DMS53 treated with DMSO at 0.1 percent for 48 hours (cell line): ENCODE results near the gene MYO1D.

Source experiments
- DNase-seq: peaks from one replicate; lab custom pipeline; 2025; ENCODE audit not compliant: unreplicated experiment; lab: John Stamatoyannopoulos, UW

MYO1D gene

DNA sequence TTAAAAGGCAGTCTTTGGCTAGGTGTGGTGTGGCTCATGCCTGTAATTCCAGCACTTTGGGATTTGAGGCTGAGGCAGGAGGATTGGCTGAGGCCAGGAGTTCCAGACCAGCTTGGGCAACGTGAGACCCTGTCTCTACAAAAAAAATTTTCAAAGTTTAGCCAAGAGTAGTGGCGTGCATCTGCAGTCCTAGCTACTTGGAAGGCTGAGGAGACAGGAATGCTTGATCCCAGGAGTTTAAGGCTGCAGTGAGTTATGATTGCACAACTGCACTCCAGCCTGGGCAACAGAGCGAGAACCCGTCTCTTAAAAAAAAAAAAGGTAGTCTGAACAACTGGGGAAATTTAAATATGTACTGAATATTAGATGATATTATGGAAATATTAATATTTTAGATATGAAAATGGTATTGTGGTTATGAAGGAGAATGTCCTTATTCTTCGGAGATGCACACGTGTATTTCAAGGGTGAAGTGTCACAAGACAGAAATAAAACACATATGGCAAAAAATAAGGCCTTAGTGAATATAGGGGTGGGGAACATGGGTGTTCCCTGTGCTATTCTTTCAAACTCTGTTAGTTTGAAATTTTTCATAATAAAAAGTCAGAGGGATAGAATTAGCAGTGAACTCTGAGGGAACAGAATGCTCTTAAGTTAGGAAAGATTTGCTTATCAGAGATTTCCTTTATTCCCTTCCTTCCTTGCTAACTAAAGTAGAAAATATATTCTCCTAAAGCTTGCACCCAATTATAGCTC is 245.4 kb downstream of the MYO1D start:
- no peak for DNase-seq

DNA sequence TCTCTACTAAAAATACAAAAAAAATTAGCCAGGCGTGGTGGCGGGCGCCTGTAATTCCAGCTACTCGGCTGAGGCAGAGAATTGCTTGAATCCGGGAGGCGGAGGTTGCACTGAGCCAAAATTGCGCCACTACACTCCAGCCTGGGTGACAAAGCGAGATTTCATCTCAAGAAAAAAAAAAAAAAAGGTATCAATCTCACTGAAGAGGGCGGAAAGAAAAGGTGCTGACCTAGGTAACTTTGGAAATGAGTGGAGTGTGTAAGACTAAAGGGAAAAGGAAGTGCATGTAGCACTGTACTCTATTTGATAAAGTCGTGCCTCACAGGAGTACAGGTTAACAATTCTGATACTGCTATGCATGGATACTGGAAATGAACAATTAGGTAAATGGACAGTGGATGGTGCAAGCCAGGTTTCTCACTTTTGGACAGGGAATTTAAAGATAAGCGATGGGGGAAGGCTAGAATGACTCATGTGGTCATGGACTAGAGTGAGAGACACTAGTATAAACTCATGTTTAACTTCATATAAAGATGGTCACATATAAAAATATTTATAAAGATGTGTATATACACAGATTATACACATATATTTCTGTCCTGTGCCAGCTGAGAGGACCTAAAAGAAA is 247.2 kb downstream of the MYO1D start:
- DNase-seq = no peak

DNA sequence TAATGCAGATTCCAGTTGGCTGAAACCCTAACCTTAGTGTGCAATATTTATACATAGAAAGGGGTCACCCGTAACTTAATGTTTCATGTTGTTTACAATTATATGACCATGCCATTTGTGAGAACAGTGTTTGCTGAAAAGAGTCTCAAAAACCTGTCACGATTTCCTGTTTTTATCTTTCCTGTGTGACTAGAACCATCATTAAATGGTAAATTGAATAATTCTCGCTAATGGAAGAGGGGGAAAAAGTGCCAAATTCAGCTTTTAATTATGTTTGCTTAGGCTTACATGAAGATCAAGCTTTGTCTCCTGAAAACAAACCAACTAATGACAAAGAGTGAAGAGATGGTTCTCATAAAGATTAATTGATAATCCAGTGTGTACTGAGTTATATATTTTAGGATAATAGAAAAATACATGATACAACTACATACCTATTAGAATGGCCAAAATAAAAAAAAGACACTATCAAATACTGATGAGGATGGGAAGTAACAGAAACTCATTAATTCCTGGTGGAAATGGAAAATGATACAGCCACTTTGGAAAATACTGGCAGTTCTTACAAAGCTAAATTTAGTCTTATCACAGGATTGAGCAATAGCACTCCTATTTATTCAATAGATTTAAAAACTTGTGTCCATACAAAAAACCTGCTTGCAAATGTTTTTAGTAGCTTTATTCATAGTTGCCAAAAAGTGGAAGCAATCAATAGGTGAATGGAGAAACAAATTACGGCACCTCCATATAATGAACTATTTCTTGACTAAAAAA is 248.5 kb downstream of the MYO1D start:
- DNase-seq = no peak

DNA sequence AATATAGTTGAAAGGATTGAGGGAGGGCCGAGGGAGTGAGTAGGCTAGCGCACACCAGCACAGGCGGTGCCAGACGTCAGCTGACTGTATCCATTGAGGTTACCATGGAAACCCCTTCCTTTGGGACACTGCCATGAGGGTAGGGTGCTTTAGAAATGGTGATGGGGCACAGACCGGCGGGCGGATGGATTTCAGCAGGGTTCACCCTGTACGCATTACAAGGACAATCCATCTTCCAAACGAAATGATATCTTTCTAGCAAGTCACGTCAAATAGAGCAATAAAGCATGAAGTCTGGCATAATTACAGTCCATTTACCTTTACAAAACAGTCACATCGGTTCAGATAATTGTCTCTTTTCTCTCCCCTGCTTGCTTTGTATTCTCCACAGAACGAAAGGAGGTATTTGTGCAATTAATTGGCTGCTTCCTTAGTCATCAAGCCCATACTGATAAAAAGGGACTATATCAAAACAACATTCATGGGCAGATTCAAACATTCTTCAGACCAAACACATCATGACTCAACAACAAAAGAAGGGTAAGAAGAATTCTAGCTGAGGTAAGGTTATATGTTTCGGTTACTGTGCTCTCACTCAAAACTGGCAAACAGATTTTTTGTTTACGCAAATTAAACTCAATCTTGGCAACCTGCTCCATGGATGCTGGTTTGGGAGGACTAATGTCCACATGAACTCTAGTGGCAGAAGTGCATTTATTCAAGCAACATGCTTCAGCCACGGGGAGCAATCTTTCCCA is 249.5 kb downstream of the MYO1D start:
- no peak for DNase-seq

DNA sequence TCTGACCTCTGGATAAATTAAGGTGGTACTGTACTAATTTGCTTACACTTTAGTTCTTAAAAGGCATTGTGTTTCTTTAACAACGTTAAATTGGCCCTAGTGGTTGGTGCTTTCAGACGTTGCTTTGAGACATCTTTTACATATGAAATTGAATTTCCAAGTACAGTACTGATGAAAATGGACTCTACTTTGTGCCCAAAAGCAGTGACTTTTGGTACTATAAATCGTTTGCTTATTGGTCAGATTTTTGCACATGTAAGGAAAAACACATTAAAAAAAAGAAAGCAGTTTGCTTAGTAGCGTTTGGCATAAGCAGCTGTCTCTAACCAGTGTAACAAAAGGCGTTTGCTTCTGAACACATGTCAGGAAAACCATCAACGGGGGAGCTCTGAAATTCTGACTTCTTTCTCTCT is 250.5 kb downstream of the MYO1D start:
- DNase-seq = no peak

DNA sequence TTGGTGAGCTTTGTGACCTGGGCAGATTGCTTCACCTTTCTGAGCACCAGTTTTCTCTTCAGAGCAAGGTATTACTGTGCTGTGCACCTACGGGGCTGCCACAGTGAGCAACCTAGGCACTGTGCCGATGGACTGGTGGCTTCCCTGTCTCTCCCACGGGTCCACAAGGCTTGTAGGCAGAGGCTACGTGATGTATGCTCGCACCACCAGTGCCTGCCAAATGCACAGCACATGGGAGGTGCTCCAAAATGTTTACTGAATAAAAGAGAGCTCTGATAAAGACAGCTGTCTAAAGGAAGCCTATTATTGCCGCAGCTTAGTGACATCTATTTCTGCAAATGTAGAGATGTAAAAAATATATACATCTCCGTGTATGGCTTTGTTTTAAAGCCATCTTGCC is 251.0 kb downstream of the MYO1D start:
- DNase-seq = no peak

- DNase-seq = no peak
These were observed 253.7 kb downstream of the MYO1D start for GRCh38 chr17:32623196-32623595.

GRCh38 chr17:32622540-32622939 is 254.4 kb downstream of the MYO1D start:
- DNase-seq = no peak

- DNase-seq = no peak
These were observed 255.2 kb downstream of the MYO1D start for GRCh38 chr17:32621612-32622312.

DNA sequence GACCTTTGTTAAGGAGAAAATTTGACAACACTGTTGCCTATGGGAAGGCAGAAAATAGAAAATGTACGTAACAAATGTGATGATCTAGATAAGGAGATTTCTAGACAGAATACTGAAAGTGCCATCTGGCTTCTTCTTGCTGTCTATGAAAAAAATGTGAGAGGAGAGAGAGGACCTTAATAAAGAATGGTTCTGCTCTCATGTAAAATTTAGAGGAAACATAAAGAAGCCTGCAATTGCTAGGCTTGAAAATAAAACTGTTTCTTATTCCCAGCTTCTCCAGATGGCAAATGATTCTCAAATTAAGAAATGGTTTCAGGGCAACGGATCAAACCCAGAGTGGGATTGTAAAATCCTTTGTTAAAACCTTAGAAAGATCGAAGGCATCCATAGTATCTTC is 261.6 kb downstream of the MYO1D start:
- DNase-seq = no peak

DNA sequence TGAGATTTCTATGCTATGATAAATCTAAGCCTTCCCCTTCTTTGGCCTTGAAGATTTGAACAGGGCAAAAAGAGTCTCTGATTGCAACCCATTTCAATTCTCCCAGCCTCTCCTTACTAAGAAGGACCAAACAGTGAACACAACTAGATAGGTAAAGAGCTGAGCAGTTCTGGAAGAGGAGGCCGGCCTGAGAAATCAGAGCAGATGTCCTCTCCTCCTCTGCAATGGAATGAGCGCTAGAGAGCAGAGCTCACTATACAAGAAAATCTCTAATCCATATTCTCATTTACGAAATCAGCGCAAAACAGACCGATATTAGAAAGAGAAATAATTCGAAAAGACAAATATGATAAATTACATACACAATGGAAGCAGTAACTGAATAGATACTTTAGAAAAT is 266.0 kb downstream of the MYO1D start:
- DNase-seq = no peak

DNA sequence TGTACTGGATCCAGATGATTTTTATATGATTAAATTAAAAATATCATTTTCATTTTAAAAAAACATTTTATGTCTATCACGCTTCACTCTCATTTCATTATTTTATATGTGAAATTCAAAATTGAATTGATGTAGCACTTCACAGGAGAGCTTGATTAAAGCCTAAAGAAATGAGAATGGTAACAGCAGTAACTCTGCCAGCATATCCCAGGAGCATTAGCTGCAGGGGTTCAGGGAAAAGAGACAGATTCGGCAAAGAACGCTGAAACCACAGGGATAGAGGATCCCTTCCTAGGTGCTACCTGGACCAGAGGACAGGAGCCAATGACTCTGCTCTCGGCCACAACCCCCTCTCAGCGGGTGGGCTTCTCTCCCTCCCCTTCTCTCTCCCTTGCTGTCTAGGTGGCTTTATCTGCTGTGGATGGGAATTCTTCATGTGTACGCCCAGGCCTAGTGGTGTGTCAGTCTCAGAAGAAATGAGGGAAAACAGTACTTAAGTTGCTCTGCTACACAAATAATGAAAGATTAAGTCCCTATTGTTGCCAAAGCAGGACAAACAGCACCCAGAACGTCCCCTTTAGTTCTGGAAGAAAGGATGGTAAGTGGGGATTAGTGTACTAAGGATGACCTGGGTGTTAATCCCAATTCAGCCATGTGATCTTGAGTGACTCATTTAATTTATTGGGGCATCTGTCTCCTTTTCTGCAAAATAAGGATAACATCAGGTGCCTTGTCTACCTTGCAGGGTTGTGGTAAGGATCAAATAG is 266.9 kb downstream of the MYO1D start:
- no peak for DNase-seq

GRCh38 chr17:32609085-32609484 is 267.8 kb downstream of the MYO1D start:
- no peak for DNase-seq

- DNase-seq = no peak
These were observed 268.7 kb downstream of the MYO1D start for GRCh38 chr17:32608267-32608666.

- no peak for DNase-seq
These were observed 272.0 kb downstream of the MYO1D start for GRCh38 chr17:32604966-32605365.

DNA sequence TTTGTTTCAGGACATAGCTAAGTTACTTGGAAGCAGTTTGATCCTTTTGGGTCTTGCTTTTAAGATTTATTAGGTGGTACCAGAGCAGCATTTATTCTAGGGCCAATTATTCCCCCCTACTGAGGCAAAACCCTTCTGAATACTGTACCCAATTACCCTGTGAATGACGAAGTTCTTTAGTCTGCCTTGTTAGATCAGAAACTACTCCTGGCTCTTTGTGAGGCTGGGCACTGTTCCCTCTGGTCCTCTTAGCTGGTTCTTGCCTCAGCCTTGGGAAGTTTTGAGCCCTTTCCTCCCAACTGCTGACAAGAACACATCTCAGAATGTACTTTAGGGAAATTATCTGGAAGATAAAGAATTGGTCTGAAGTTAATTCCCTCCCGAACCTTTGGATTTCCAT is 274.5 kb downstream of the MYO1D start:
- DNase-seq = no peak

- no peak for DNase-seq
These were observed 275.1 kb downstream of the MYO1D start for GRCh38 chr17:32601866-32602265.

DNA sequence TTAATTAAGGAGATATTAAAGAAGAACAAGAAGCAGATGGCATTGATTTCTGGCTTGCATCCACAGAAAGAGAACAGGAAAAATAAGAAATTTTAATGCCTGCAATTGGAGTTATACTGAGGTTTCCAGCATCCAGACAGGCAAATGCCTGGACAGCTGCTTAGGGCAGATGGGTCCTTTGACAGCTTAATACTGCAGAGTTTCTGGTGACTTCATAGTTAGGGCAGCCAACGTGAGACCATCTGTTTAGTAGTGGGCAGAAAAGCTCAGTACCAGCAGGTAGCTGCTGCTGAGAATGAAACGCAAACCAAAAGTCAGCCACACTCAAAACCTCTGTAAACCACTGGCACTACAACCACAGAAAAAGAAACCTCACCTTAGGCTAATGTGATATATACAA is 280.3 kb downstream of the MYO1D start:
- DNase-seq = no peak

- no peak for DNase-seq
These were observed 280.7 kb downstream of the MYO1D start for GRCh38 chr17:32596206-32596605.

- no peak for DNase-seq
These were observed 283.9 kb downstream of the MYO1D start for GRCh38 chr17:32593003-32593402.
